Mesenchymal stem cell (in vitro differentiated cells and primary cell): ENCODE data around the gene GOLGA3.

Experiments used
- DNase-seq: peaks from one replicate; pipeline ENCODE4 v3.0.0-alpha.2; 2013
- H2AFZ ChIP-seq: one replicate; pipeline ENCODE4 v1.6.1; 2013; ENCODE audit warnings: low read depth, mild to moderate bottlenecking, control low read depth, inconsistent platforms, low read length, moderate library complexity
- H2AK5ac ChIP-seq: 2 replicates; pipeline ENCODE4 v1.6.1; 2013; ENCODE audit warnings: low read length, moderate library complexity, mild to moderate bottlenecking, inconsistent platforms; ENCODE audit not compliant: severe bottlenecking
- H2BK120ac ChIP-seq: one replicate; pipeline ENCODE4 v1.6.1; 2013; ENCODE audit warnings: low read depth, mild to moderate bottlenecking, inconsistent platforms, low read length, moderate library complexity
- H2BK12ac ChIP-seq, 2 experiments: one replicate each; pipeline ENCODE4 v1.6.1; 2013; ENCODE audit warnings: inconsistent platforms in 2 of 2, low read length in 2 of 2, mild to moderate bottlenecking in 2 of 2, moderate library complexity in 2 of 2, control low read depth in 1 of 2
- H2BK15ac ChIP-seq: one replicate; pipeline ENCODE4 v1.6.1; 2013; ENCODE audit warnings: mild to moderate bottlenecking, low read depth, inconsistent platforms; ENCODE audit not compliant: poor library complexity, severe bottlenecking
- H2BK5ac ChIP-seq: 2 replicates; pipeline ENCODE4 v1.6.1; 2013; ENCODE audit warnings: low read depth, mild to moderate bottlenecking, low read length, control low read depth, inconsistent platforms; ENCODE audit not compliant: poor library complexity, severe bottlenecking
- H3K14ac ChIP-seq, 2 experiments: one replicate each; pipeline ENCODE4 v1.6.1; 2013; ENCODE audit warnings: inconsistent platforms in 2 of 2, low read length in 2 of 2, control low read depth in 1 of 2, mild to moderate bottlenecking in 1 of 2, moderate library complexity in 1 of 2
- H3K18ac ChIP-seq, 2 experiments: one replicate each; pipeline ENCODE4 v1.6.1; 2013; ENCODE audit warnings: inconsistent platforms in 2 of 2, low read length in 2 of 2, control low read depth in 1 of 2, low read depth in 1 of 2, mild to moderate bottlenecking in 1 of 2
- H3K23ac ChIP-seq, 2 experiments: one replicate each; pipeline ENCODE4 v1.6.1; 2013; ENCODE audit warnings: inconsistent platforms in 2 of 2, low read length in 2 of 2, mild to moderate bottlenecking in 2 of 2, moderate library complexity in 2 of 2, control low read depth in 1 of 2
- H3K27ac ChIP-seq: 2 replicates; pipeline ENCODE4 v1.5.1; 2013; ENCODE audit warnings: mild to moderate bottlenecking, moderate library complexity, low read length, control low read depth, inconsistent platforms; ENCODE audit not compliant: poor library complexity, severe bottlenecking
- H3K27me3 ChIP-seq, 2 experiments: 2 replicates each; pipeline versions ENCODE4 v1.6.1 to v1.7.0; 2013; ENCODE audit warnings: low read length in 2 of 2, mild to moderate bottlenecking in 2 of 2, moderate library complexity in 2 of 2, control low read depth in 1 of 2, inconsistent platforms in 1 of 2; ENCODE audit not compliant: control insufficient read depth in 1 of 2, insufficient read depth in 1 of 2
- H3K36me3 ChIP-seq, 2 experiments: 2 replicates each; pipeline versions ENCODE4 v1.6.1 to v1.7.0; 2013; ENCODE audit warnings: low read length in 2 of 2, control low read depth in 1 of 2, inconsistent platforms in 1 of 2, low read depth in 1 of 2, mild to moderate bottlenecking in 1 of 2; ENCODE audit not compliant: insufficient read depth in 2 of 2, control insufficient read depth in 1 of 2
- H3K4ac ChIP-seq, 2 experiments: one replicate each; pipeline ENCODE4 v1.6.1; 2013; ENCODE audit warnings: inconsistent platforms in 2 of 2, low read length in 2 of 2, mild to moderate bottlenecking in 2 of 2, moderate library complexity in 2 of 2, control low read depth in 1 of 2, low read depth in 1 of 2
- H3K4me1 ChIP-seq: 2 replicates; pipeline ENCODE4 v1.6.1; 2013; ENCODE audit warnings: low read depth, low read length, control low read depth; ENCODE audit not compliant: control insufficient read depth, insufficient read depth
- H3K4me2 ChIP-seq: 2 replicates; pipeline ENCODE4 v1.6.1; 2013; ENCODE audit warnings: low read length, mild to moderate bottlenecking, inconsistent platforms; ENCODE audit not compliant: poor library complexity, severe bottlenecking
- H3K4me3 ChIP-seq, 2 experiments: 2 replicates each; pipeline versions ENCODE4 v1.5.1 to v1.7.0; 2013; ENCODE audit warnings: low read length in 2 of 2, mild to moderate bottlenecking in 2 of 2, control low read depth in 1 of 2, low read depth in 1 of 2; ENCODE audit not compliant: insufficient read depth in 1 of 2
- H3K79me1 ChIP-seq: replicated peaks from 2 replicates; pipeline ENCODE4 v1.6.1; 2013; ENCODE audit warnings: mild to moderate bottlenecking, control low read depth, low read length, inconsistent platforms; ENCODE audit not compliant: poor library complexity, severe bottlenecking
- H3K9ac ChIP-seq: 2 replicates; pipeline ENCODE4 v1.7.0; 2013; ENCODE audit warnings: mild to moderate bottlenecking, low read length, moderate library complexity
- H3K9me3 ChIP-seq: 2 replicates; pipeline ENCODE4 v1.7.0; 2013; ENCODE audit warnings: mild to moderate bottlenecking, low read length; ENCODE audit not compliant: control insufficient read depth
- H4K8ac ChIP-seq: one replicate; pipeline ENCODE4 v1.6.1; 2013; ENCODE audit warnings: inconsistent platforms, mild to moderate bottlenecking, low read length, moderate library complexity
- H4K91ac ChIP-seq: one replicate; pipeline ENCODE4 v1.6.1; 2013; ENCODE audit warnings: mild to moderate bottlenecking, low read length, inconsistent platforms
- WGBS: methylation state at CpG from one replicate; pipeline ENCODE4 v1.1.7; 2013; ENCODE audit warnings: mixed read lengths; 5-methylcytosine and 5-hydroxymethylcytosine counted together

Gene GOLGA3

GRCh38 chr12:132730353-132730752, 98.3 kb downstream of the GOLGA3 start:
- Histone ChIP-seq H4K91ac (no peak overlapping the region), H3K27ac (no peak overlapping the region), H2AK5ac (no peak overlapping the region), H2BK12ac (no peak overlapping the region), H4K8ac (no peak overlapping the region), H2BK5ac (no peak overlapping the region), H3K4me3 (no peak overlapping the region), H3K14ac (no peak overlapping the region), H3K27me3 (no peaks in the 10 kb centered on the region), H3K23ac (no peak overlapping the region), H3K18ac (no peak overlapping the region), H3K79me1 (peaks cover 29% of the 10 kb centered on the region), H2AFZ (no peak overlapping the region), H3K4me1 (peaks cover 3% of the 10 kb centered on the region), H3K36me3 (peaks cover 89 to 92% of the 10 kb centered on the region in 2 experiments), H2BK15ac (no peak overlapping the region), H3K4ac (no peak overlapping the region), H2BK120ac (no peak overlapping the region), H3K9me3 (no peaks in the 10 kb centered on the region), H3K9ac (no peak overlapping the region), H3K4me2 (no peak overlapping the region)
- WGBS, result 98% methylated on average over 9 of the region's 11 CpGs
- no peak for DNase-seq

GRCh38 chr12:132729541-132730320, 98.9 kb downstream of the GOLGA3 start:
- no peaks in the 10 kb centered on the region for H3K27me3 ChIP-seq

GRCh38 chr12:132728502-132728901, 100.2 kb downstream of the GOLGA3 start:
- no peak overlapping the region for H3K4me2 ChIP-seq
- no peak overlapping the region for H3K14ac ChIP-seq
- no peaks in the 10 kb centered on the region for H3K27me3 ChIP-seq
- H3K4me3 ChIP-seq, result no peak overlapping the region
- DNase-seq, result no peak
- H3K4me1 ChIP-seq, result no peaks in the 10 kb centered on the region
- H3K36me3 ChIP-seq, result peaks cover 88 to 92% of the 10 kb centered on the region in 2 experiments
- H2BK12ac ChIP-seq, result no peak overlapping the region
- H2BK15ac ChIP-seq, result no peak overlapping the region
- peaks cover 34% of the 10 kb centered on the region for H3K79me1 ChIP-seq
- no peak overlapping the region for H4K91ac ChIP-seq
- no peak overlapping the region for H3K23ac ChIP-seq
- H3K27ac ChIP-seq, result no peak overlapping the region
- H3K18ac ChIP-seq, result no peak overlapping the region
- no peak overlapping the region for H2AFZ ChIP-seq
- H3K4ac ChIP-seq, result no peak overlapping the region
- H3K9ac ChIP-seq, result no peak overlapping the region
- no peak overlapping the region for H4K8ac ChIP-seq
- H2BK5ac ChIP-seq, result no peak overlapping the region
- H2BK120ac ChIP-seq, result no peak overlapping the region
- no peaks in the 10 kb centered on the region for H3K9me3 ChIP-seq
- no peak overlapping the region for H2AK5ac ChIP-seq
- 99% methylated on average over 7 of the region's 7 CpGs for WGBS

More at GRCh38 chr12:132729541-132730320, 98.9 kb downstream of the GOLGA3 start:
- Histone ChIP-seq H2AK5ac (no peak overlapping the region), H3K14ac (no peak overlapping the region), H3K9ac (no peak overlapping the region), H2BK12ac (no peak overlapping the region), H2BK5ac (no peak overlapping the region), H3K9me3 (no peaks in the 10 kb centered on the region), H3K79me1 (peaks cover 33% of the 10 kb centered on the region), H3K23ac (no peak overlapping the region), H3K4me2 (no peak overlapping the region), H2AFZ (no peak overlapping the region), H4K8ac (no peak overlapping the region), H3K27ac (no peak overlapping the region), H3K36me3 (peaks cover 89 to 92% of the 10 kb centered on the region in 2 experiments), H2BK120ac (no peak overlapping the region), H2BK15ac (no peak overlapping the region), H3K18ac (no peak overlapping the region), H3K4me1 (peaks cover 3% of the 10 kb centered on the region), H3K4ac (no peak overlapping the region), H3K4me3 (no peak overlapping the region), H4K91ac (no peak overlapping the region)
- 95% methylated on average over 24 of the region's 24 CpGs for WGBS
- peak; percentile 12 for DNase-seq

GRCh38 chr12:132727091-132727794, 101.4 kb downstream of the GOLGA3 start:
- H3K18ac ChIP-seq, result no peak overlapping the region
- DNase-seq, result no peak
- 94% methylated on average over 37 of the region's 37 CpGs for WGBS
- no peaks in the 10 kb centered on the region for H3K9me3 ChIP-seq
- no peak overlapping the region for H2BK120ac ChIP-seq
- H2BK15ac ChIP-seq, result no peak overlapping the region
- H3K36me3 ChIP-seq, result peaks cover 86 to 91% of the 10 kb centered on the region in 2 experiments
- H3K4me3 ChIP-seq, result peak overlapping the region in 1 of 2 experiments; percentile 30
- H3K14ac ChIP-seq, result no peak overlapping the region
- no peak overlapping the region for H4K91ac ChIP-seq
- H2BK5ac ChIP-seq, result no peak overlapping the region
- H3K9ac ChIP-seq, result no peak overlapping the region
- no peak overlapping the region for H3K27ac ChIP-seq
- no peak overlapping the region for H2BK12ac ChIP-seq
- no peak overlapping the region for H4K8ac ChIP-seq
- no peak overlapping the region for H3K4ac ChIP-seq
- H3K4me1 ChIP-seq, result no peaks in the 10 kb centered on the region
- no peak overlapping the region for H2AFZ ChIP-seq
- H2AK5ac ChIP-seq, result no peak overlapping the region
- H3K27me3 ChIP-seq, result no peaks in the 10 kb centered on the region
- H3K79me1 ChIP-seq, result peaks cover 30% of the 10 kb centered on the region
- H3K23ac ChIP-seq, result no peak overlapping the region
- H3K4me2 ChIP-seq, result no peak overlapping the region
